ENCODE data around the gene IL37. TPM values are rescaled to one million over a fixed set of nuclear protein-coding genes. Genes with fewer than 3 reads are reported as not detected.

Gene IL37
- total RNA-seq, 2 donors from 2014 or later, result not detected

- Mint-ChIP-seq H3K27me3 (ENCODE audit: insufficient read depth) (no peaks in the 10 kb centered on the region), H3K9me3 (peaks cover 8% of the 10 kb centered on the region), H3K4me3 (no peak overlapping the region), H3K4me1 (peaks cover 15% of the 10 kb centered on the region), H3K36me3 (ENCODE audit: low read depth) (no peaks in the 10 kb centered on the region), H3K27ac (no peak overlapping the region)
- Histone ChIP-seq H3K4me1 (ENCODE audit: control insufficient read depth, insufficient read depth, low read length) (no peaks in the 10 kb centered on the region), H3K36me3 (ENCODE audit: control insufficient read depth, insufficient read depth, low read length) (no peaks in the 10 kb centered on the region), H3K4me3 (ENCODE audit: low read length) (no peak overlapping the region), H3K27me3 (ENCODE audit: control insufficient read depth, insufficient read depth, low read length, poor library complexity, severe bottlenecking) (no peaks in the 10 kb centered on the region), H3K9me3 (ENCODE audit: control insufficient read depth, low read length) (peaks cover 6% of the 10 kb centered on the region), H3K9ac (ENCODE audit: extremely low read depth, low read length, poor library complexity, severe bottlenecking) (no peak overlapping the region), H3K27ac (ENCODE audit: low read depth, low read length) (no peak overlapping the region)
- WGBS, 2 experiments (ENCODE audit: insufficient coverage in 1 of 2, insufficient read length in 1 of 2), result 80 to 93% methylated on average over 4 of the region's 4 CpGs
- no peak for DNase-seq
- TF ChIP-seq, protein P1, sequence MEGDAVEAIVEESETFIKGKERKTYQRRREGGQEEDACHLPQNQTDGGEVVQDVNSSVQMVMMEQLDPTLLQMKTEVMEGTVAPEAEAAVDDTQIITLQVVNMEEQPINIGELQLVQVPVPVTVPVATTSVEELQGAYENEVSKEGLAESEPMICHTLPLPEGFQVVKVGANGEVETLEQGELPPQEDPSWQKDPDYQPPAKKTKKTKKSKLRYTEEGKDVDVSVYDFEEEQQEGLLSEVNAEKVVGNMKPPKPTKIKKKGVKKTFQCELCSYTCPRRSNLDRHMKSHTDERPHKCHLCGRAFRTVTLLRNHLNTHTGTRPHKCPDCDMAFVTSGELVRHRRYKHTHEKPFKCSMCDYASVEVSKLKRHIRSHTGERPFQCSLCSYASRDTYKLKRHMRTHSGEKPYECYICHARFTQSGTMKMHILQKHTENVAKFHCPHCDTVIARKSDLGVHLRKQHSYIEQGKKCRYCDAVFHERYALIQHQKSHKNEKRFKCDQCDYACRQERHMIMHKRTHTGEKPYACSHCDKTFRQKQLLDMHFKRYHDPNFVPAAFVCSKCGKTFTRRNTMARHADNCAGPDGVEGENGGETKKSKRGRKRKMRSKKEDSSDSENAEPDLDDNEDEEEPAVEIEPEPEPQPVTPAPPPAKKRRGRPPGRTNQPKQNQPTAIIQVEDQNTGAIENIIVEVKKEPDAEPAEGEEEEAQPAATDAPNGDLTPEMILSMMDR (conservative IDR thresholded peaks at IDR 0.05), result no peak
These were observed 25.5 kb upstream of the IL37 start for GRCh38 chr2:112885506-112885902.

DNA sequence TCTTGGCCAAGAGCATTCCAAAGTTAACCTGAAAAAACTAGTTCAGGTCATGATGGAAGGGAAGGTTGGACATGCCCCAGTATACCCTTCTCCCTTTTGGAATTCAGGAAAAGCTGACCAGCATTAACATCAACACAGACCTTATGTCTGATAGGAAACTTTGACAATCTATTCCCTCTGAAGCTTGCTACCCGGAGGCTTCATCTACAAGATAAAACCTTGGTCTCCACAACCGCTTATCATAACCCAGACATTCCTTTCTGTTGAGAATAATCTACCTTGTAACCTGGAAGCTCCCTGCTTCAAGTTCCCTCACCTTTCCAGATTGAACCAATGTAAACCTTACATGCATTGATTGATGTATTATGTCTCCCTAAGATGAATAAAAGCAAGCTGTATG lies 24.7 kb upstream of the IL37 start:
- H3K27me3 ChIP-seq (ENCODE audit: control insufficient read depth, insufficient read depth, low read length, poor library complexity, severe bottlenecking), result no peaks in the 10 kb centered on the region
- Mint-ChIP-seq H3K4me3 (no peak overlapping the region), H3K27ac (no peak overlapping the region), H3K4me1 (peaks cover 11% of the 10 kb centered on the region), H3K9me3 (peaks cover 8% of the 10 kb centered on the region), H3K27me3 (ENCODE audit: insufficient read depth) (no peaks in the 10 kb centered on the region), H3K36me3 (ENCODE audit: low read depth) (no peaks in the 10 kb centered on the region)
- H3K9ac ChIP-seq (ENCODE audit: extremely low read depth, low read length, poor library complexity, severe bottlenecking), result no peak overlapping the region
- TF ChIP-seq, protein P1 (conservative IDR thresholded peaks at IDR 0.05), result no peak
- H3K9me3 ChIP-seq (ENCODE audit: control insufficient read depth, low read length), result peaks cover 6% of the 10 kb centered on the region
- 85 to 94% methylated on average over 2 of the region's 2 CpGs for WGBS, 2 experiments (ENCODE audit: insufficient coverage in 1 of 2, insufficient read length in 1 of 2)
- DNase-seq, result no peak
- H3K4me1 ChIP-seq (ENCODE audit: control insufficient read depth, insufficient read depth, low read length), result no peaks in the 10 kb centered on the region
- H3K36me3 ChIP-seq (ENCODE audit: control insufficient read depth, insufficient read depth, low read length), result no peaks in the 10 kb centered on the region
- no peak overlapping the region for H3K4me3 ChIP-seq (ENCODE audit: low read length)
- no peak overlapping the region for H3K27ac ChIP-seq (ENCODE audit: low read depth, low read length)

DNA sequence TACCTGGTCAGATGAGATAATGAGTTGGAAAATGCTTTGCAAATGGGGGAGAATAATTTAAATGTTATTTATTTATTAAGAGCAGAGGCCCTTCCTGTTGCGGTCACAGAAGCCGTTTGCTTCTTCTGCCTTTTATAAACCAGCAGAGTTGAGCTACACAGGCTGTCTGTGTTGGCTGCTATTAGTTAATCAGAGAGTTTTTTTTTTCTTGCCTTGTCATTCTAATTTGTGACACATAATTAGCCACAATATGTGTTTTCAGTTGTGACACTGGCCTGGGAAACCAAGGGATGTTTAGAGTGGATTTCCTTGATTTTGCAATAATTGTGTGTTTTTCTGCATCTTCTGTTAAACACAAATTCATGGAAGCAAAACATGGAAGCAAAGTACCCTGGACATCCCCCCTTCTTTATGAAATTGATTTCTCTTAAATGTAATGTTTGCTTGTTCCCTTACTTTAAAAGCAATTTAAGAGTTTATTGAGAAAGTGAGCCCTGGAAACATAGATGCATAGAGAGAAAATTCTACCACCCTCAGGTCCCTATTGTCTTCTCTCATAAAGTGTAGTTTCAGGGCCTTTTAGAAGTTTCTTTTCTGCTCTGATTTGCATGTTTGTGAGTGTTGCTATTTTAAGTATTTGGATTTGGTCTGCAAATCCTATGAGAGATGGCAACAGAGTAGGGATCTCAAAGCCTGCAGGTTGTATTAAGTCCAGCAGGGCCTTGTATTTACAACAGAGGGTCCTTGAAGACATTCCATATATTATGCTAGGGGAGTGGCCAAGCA lies 22.8 kb upstream of the IL37 start:
- Histone ChIP-seq H3K4me3 (ENCODE audit: low read length) (no peak overlapping the region), H3K27me3 (ENCODE audit: control insufficient read depth, insufficient read depth, low read length, poor library complexity, severe bottlenecking) (no peaks in the 10 kb centered on the region), H3K4me1 (ENCODE audit: control insufficient read depth, insufficient read depth, low read length) (peaks cover 5% of the 10 kb centered on the region), H3K27ac (ENCODE audit: low read depth, low read length) (no peak overlapping the region), H3K36me3 (ENCODE audit: control insufficient read depth, insufficient read depth, low read length) (no peaks in the 10 kb centered on the region), H3K9ac (ENCODE audit: extremely low read depth, low read length, poor library complexity, severe bottlenecking) (no peak overlapping the region), H3K9me3 (ENCODE audit: control insufficient read depth, low read length) (peaks cover 6% of the 10 kb centered on the region)
- no peaks in the 10 kb centered on the region for H3K27me3 Mint-ChIP-seq (ENCODE audit: insufficient read depth)
- no peak overlapping the region for H3K27ac Mint-ChIP-seq
- peaks cover 9% of the 10 kb centered on the region for H3K4me1 Mint-ChIP-seq
- peaks cover 8% of the 10 kb centered on the region for H3K9me3 Mint-ChIP-seq
- 88 to 100% methylated on average over 1 to 2 of the region's 2 CpGs for WGBS, 2 experiments (ENCODE audit: insufficient coverage in 1 of 2, insufficient read length in 1 of 2)
- no peaks in the 10 kb centered on the region for H3K36me3 Mint-ChIP-seq (ENCODE audit: low read depth)
- TF ChIP-seq, protein P1 (conservative IDR thresholded peaks at IDR 0.05), result no peak
- H3K4me3 Mint-ChIP-seq, result no peak overlapping the region
- no peak for DNase-seq
